ENCODE results near the gene OGN.

DNA sequence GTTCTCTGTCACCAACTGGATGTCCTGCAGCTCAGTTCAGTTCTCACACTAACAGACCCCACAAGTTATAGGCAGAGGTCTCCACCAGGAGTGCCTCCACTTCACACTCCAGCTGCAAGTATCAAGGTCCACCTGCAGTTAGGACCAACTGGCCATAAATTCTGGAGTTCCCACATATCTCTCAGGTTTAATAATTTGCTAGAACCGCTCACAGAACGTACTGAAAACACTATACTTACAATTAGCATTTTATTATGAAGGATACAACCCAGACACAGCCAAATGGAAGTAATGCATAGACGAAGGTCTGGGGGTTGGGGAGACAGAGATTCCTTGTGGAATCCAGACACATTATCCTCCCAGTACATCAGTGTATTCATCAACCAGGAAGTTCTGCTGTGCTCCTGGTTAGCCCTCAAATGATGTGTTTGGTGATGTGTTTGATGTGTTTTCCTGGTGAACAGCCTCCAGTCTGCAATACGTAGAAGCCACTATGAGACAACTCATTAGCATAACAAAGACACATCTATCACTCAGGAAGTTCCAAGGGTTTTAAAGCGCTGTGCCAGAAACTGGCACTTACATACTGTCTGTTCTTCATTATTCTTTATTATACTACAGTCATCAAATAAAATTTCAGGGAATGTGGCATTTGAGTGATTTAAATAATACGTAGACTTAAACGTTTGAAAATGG, 25.4 kb downstream of the OGN start:
- TF ChIP-seq CTCF (conservative IDR thresholded peaks at IDR 0.05) (no peak), ZFX (IDR thresholded peaks at IDR 0.05) (no peak)

Measured in C4-2B (cell line).